Activated T-helper 9 cell treated with anti-CD3 and anti-CD28 coated beads, Interleukin-2, amount 50 U/mL, for 16 hours (primary cell): Measurements from ENCODE around the gene GPC6.

ENCODE experiments used
- DNase-seq: peaks from one replicate; pipeline ENCODE4 v3.0.0-alpha.2; 2020; ENCODE audit warnings: low read depth

The GPC6 gene

DNA sequence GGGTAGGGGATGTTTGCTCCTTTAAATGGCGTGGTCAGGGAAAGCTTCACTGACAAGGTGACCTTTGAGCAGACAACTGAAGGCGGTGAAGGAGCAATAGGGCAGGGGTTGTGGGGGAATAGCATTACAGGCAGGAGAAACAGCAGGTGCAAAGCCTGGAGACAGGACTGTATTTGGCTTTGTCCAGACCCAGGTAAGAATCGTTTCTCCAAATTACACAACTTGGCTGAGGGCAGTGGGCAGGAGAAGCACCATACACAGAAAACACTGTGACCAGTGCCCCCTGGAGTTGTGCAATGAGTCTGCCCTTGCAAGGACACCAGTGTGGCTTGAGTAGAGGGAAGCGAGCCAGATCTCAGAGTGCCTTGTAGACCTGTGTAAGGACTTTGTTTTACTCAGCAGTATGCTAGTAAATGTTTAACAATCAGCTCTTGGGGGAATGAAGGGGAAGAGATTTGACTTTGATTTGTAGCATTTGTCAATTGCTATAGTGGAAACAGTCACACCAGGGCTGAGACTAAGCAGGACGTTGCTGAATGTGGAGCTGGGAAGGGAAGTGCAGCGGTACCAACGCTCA lies 892.8 kb downstream of the GPC6 start:
- DNase-seq = no peak

DNA sequence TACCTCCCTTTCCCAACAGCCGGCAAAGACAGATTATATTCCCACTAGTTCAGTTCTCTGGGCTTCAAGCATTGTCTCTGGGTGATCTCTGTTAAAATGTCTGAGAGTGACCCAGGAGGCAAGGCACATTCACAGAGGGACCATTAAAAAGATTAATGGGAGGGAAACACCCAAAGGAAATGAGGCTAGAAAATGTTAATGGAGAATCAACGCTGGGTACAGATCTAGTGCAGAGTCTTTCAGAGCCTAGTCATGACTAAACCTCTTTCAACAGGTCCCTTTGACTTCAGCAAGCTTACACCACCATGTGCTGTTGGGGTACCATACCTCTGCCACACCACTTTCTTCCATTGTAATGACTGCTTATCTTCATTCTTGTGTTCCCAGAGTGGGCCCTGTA lies 894.3 kb downstream of the GPC6 start:
- DNase-seq = no peak

DNA sequence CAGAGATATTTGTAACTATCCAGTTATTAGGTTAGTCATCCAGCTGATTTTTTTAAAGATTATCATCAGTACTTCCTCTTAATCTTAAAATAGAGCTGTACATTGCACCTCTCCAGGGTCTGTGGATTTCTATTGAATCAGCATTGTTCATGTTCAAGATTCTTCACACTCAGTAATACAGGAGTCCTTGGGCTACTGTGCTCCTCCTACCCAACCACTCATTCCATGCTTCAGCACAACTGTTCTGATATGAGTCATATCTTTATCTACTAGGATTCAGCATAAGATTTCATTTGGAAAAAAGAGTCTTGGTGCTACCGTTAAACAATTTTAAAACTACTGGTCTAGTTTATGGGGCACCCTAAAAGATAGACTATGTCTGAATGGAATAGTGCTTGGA lies 895.1 kb downstream of the GPC6 start:
- DNase-seq = no peak

DNA sequence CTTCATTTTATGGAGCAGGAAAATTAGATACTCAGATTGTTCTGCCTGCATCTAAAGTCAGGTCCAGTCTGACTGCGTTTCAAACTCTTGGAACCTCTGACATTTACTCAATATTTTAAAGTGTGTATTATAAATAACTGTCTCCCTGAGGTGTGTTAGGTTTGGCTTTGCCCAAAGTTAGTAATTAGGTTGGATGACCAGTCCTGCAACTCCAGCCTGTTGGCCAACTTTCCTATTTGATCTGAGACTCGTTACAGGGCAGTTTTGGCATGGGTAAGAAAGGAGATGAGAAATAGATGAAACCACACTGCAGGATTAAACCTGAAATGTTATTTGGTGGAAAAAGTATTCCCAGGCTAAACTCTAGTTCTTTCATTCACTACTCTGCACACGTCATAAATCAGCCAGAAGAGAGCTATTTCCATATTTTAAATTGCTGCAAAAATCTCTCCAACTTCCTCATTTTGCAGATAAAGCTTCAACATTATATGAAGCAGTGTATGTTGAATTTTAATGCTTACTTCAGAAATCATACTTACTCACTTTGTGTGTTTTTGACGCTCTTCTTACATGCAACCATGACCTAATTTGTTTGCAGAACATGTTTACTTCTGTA lies 895.8 kb downstream of the GPC6 start:
- no peak for DNase-seq

DNA sequence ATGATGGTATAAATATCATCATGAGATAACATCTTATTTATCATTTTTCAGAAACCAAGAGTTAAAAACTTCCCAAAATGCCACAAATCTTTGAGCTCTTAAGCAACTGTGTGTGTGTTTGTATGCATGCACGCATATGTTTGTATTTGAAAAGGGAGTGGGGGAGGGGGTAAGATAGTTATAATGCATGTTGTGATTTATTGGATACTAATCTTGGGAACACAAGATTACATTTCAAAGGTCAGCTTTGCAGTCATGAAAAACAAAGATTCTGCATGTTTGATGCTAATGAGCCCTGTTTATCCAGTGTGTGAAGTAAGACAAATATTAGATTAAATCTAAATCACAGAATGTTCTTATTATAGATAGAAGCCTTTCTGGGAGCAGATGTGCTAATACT lies 897.0 kb downstream of the GPC6 start:
- DNase-seq = no peak

DNA sequence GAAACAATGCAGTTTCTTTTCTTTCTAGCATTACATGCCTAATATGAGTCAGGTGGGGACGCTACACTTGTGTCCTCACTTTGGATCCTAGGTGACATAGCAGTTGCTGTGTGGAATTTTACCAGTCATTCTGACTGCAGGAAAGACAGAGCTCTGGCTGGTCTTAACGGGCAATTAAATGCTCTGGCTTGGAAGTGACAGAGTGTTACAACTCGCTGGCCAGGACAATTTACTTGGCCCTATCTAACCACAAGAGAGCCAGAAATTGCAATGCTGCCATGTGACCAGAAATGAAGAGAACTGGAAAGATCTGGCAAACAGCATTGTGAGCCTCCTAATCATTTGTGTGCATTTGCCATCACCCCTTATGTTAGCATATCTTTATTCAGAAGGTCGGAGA lies 901.8 kb downstream of the GPC6 start:
- DNase-seq = no peak

DNA sequence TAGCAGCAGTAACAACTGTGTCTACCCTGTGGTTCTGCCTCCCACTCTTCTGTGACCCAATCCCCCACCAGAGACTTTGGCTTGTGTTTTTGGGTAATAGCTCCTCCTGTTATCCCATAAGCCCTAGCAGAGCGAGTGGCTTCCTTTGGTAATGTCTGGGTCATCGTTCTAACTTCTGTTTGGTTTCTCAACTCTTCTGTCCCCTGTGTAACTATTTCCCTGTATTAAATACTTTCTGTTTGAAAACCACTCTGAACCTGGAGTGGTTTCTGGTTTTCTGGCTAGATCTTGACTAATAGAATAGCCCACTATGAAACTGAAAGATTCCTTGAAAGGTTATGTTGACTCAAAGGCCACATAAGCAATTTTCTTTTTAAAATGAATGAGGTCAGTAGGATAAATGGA lies 902.9 kb downstream of the GPC6 start:
- DNase-seq = no peak

DNA sequence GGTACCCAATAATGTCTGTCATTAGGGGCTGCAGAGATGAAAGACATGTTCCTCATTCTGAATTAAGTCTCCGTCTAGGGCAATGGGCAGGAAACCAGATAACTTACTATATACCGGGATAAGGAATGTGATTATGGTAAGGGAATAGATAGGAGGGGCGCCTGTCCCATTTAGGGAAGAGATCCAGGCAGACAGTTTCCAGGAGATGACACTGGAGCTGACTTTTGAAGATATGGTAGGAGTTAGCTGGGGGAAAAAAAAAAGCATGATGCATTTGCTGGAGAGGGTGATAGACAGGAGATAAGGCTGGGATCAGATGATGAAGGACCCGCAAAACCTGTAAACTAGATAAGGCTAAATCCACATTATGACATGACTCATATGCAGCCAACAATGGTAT lies 912.2 kb downstream of the GPC6 start:
- no peak for DNase-seq

DNA sequence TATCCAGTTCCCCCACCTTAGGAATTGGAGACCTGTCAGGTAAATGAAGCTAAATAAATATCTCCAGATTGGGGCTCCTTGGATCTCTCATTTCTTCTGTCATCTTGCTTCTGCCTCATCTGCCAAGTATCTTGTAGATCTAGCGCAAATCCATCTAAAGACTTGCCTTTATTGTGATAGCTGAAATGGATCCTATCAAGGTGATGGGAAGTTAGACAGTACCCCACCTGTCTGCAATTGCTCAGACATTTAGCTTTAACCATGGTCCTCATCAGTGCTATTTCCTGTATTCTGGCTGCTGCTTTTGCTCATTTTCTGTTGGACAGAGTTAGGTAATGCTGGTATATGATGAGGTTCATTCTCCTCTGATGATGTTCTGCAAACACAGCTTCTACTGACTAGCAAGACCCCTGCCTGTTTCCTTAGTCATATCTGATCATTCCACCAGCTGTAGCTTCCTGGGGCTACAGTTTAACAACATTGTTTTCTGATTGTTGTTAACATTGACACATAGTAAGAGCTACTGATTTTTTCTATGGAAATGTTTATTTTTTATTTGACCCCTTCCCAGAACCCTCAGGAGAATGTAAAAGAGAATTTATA lies 912.9 kb downstream of the GPC6 start:
- no peak for DNase-seq

DNA sequence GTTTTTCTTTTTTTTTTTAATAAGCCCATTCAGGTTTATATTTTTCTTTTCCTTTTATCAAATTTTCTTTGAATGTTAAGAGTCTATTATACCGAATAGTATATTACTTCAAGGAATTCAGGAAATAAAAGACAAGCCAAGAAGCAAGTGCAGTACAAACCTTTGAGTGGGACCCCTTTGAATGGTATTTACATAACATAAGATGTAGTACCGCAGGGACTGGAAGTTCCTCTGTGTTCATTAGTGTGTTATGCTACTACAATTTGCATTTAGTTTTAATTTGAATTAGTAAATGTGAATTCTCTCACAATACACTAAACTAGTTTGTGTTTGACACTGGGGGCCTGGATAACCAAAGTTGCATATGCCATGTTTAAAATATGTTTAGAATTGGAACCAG lies 913.4 kb downstream of the GPC6 start:
- no peak for DNase-seq

DNA sequence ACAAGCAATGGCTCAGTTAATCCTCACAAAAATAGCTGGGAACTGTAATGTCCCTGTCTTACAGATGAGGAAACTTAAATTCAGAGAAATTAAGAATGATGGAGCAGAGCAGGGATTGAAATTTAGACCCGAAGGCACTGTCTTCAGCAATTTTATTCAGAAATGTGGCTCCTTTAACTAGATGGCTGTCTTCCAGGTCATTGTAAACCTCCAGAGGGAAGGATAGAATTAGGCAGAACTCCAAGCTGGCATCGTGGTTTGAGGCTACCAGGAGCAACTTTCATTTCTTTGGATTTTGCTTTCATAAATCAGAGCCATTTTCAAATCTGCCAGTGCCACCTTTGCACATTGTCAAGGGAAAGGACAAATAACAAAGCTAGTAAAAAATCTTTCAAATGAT lies 913.9 kb downstream of the GPC6 start:
- no peak for DNase-seq

DNA sequence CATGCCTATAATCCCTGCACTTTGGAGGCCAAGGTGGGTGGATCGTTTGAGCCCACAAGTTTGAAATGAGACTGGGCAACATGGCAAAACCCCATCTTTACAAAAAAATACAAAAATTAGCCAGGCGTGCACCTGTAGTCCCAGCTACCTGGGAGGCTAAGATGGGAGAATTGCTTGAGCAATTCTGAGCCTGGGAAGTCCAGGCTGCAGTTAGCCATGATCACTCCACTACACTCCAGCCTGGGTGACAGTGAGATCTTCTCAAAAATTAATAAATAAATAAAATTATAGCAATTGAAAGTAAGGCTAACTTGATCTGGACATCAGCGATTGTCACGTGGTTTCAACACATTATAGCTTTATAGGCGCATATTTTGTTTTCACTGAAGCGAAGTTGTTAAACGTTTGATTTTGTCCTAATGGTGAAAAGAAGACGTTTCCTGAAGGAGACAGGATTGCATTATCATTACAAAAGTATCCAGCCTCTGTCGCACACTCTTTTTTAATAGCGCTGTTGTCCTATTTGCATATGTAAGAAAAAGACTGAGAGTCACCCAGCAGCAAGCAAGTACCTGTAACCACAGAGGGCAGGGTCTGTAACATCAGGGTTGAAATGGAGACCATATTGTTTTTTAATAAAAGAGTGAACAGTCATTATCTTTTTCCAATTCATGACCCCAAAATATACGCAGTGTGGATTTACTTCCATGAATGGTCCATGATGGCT lies 917.2 kb downstream of the GPC6 start:
- no peak for DNase-seq

DNA sequence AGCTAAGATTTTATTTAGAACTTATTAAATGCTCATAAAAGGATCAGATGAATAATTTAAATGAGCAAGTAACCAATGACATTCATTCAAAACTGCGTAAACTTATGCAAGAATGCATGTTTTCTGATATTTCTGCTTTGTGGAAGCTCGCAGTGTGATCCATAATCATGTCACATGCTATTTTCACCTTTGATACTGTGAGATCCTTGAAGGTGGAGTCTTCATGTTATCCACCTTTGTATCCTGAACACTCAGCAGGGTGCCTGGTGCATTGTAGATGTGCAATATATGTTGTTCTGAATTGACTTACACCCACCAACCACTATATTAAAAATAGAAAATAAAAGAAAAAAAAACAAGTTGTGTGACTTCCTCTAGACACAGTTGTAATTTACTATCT lies 919.4 kb downstream of the GPC6 start:
- DNase-seq = no peak

DNA sequence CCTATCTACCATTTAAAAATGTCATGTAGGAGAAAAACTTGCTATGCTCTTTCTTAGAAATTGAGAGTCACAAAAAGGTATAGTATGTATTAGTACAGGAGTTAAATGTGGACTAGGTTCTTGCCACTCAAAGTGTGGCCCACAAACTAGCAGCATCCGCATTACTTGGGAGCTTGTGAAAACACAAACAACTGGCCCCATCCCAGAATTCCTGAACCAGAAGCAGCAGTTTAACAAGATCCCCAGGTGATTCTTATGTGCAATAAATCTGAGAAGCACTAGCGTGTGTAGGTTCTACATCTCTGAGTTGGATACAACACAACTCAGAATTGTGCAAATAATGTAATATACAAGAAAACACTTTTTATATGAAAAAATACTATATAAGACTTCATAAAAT lies 927.0 kb downstream of the GPC6 start:
- DNase-seq = no peak

DNA sequence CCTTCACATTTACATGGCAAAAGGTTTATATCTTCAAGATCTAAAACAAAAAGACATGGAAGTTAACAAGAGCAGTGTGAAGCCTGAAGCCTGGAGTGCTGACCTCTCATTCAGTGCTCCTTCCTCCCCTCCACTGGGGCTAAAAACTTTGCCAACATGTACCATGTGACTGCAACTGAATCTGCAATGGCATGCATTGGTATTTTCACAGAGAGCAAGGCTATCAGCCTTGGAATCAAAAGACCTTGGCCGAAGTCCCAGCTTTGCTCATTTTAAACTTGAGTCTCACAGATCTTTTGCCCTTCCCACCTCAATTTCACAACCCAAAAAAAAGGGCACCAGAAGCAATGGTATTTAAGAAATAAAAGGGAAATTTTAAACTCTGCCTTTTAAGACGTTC lies 927.8 kb downstream of the GPC6 start:
- no peak for DNase-seq

DNA sequence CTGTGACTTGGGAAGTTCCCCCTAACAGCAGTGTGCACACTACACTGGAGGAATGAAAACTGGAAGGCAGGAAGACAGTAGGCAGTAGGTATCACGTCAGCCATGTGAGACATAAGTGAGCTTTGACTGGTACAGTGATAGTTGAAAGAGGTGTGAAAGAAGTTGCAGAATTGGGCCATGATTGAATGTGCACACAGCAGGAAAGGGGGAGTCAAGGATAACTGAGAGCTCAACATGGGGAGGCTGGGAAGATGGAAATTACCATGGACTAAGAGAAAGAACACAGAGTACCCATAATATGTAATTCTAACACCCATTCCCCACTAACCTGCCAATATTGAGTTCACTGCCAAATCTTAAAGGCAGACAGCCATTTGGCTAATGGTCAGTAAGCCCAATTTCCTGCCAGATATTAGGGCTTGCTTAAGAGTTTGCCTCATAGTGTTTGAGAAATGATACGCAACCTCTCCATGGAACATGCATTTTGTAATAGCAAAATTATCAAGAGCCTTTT lies 931.2 kb downstream of the GPC6 start:
- no peak for DNase-seq

DNA sequence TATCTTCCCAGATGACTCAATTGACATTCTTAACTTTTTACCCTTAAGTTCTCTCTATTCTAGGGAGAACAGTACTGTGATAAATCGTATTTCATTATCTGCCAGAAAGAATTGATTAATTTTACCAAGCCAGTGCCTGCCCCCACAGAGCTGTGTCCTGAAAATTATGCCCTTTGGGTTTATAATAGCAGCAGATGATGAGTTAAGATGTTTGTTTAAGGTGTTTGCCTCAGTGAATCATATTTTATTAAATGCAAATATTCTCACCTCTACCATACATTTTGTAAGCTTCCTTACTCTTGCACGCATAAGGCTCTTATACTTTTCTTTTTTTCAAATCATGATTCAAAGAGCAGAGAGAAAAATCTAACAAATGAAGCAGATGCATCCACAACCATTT lies 934.3 kb downstream of the GPC6 start:
- DNase-seq = no peak

DNA sequence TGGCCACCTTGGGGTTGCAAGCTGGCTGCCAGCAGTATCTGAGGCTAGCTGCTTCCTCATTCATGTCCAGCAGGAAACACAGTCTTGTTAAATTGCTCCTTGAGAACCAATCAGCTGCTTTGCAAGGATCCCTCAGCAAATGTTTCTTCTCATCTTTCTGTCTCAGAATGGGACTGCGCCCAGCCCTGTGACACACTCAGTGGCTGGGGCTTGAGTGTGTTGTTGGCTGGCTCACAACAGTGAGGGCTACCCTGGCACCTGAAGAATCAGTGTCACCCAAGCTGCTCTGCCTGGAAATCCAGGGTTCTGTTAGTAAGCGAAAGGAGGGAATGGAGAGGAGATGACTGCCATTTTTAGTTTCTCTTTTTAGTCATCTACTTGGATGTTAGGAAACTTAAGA lies 935.7 kb downstream of the GPC6 start:
- no peak for DNase-seq

DNA sequence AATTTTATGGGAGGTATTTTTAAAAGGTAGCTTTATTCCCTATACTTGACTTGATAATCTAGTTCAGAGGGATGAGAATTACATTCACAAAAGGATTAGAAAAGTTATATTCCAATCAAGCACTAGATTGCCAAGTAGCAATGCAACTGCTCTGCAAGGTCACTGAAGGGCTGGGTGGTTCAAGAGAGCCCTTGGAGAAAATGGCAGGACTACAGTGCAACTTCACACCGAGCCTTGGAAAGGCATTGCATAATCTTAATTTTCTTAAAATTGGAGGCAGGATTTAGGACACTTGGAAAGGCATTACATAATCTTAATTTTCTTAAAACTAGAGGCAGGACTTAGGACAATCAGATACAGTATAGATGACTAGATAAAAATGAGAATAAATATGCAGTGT lies 936.9 kb downstream of the GPC6 start:
- no peak for DNase-seq

DNA sequence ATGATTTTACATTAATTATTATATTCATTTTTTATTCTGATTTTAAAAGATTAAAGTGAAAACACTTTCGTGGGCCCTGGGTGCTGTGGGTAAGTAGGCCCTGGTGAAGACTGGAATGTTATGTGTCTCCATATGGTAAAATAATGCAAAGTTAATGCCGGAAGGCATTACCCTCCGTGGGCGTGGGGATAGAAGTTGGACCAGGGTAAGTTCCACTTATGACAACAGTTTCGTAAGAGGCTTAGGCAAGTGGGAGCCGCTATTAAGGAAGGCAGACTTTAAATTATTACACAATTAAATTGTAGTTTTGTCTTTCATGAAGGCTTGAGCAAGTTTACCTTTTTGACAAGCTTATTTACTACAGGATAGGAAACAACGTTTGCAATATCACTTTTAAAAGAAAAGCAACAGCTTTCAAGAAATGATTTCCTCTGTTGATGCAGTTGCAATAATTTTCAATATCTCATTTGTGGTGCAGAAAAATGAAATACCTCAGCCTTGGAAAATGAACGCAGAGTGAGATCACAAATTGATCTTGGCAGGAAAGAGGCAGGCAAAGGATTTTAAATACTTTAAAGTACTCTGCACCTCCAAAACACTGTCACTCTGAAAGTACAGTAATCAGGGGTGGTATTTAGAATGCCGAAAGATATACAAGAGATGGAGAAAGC lies 942.3 kb downstream of the GPC6 start:
- DNase-seq = no peak

DNA sequence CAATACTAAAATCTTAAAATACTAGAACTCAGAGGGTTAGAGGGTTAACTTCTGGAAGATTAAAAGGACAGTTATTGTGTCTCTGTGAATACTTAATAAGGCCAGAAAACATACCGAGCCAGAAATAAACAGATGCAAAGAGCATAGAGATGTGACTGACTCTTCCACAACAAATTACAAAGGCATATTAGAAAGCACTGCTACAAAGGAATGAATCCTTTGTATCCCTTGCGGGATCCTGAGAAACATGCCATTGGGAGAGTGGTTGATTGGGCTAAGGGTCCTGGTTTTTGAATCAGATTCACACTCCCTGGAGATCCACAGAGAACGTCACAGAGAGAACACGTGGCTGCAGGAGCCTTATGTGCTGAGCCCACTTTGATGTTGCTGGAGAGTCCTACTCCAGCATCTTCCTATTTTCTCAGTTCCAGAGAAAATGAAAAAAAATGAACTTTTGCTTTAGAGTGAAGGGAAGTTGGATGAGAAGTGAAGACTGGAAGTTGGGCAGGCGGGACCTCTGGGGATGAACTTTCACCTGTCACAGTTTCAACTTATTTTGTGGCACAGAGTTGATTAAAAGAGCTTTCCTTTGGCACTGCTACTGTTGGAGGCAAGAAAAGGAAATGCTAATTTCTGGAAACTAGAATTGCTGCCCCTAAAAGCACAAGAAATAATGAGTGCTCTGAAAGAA lies 943.0 kb downstream of the GPC6 start:
- DNase-seq = no peak

DNA sequence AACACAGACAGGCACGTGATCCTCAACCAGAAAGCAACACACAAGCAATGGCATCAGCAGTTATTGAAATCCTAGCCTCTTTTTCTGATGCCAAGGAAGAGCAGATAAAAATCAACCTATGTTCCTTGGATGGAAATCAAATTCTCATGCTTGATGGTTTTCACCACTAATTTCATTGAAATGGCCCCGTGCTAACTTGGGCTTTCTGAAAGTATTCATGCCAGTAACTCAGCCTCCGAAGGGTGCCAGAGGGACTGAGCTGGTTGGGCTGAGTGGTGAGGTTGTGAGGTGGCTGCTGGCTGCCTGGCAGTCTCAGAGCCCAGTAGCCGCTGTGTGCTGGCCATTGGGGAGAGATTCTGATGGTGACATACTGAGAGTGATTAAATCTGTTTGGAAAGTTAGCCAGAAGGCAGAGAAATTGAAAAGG lies 943.6 kb downstream of the GPC6 start:
- no peak for DNase-seq
